Body of pancreas (tissue), 4 donors: ENCODE measurements around the gene LAPTM5.

Experiments
- POLR2A ChIP-seq, 3 donors: fragments of 450-650 bp; IDR thresholded peaks; one replicate each; pipeline ENCODE4 v1.6.1; 2016; ENCODE audit warnings: antibody characterized with exemption in 3 of 3, mild to moderate bottlenecking in 2 of 3
- TF ChIP-seq, protein P1 (sequence below), 7 experiments: fragments of 450-650 bp in 4 of 7; fragments of 200-600 bp in 3 of 7; sonication (generic) in 3 of 7; IDR thresholded peaks; one replicate each; pipeline ENCODE4 v1.5.1; 2016 to 2019; ENCODE audit warnings: antibody characterized with exemption in 7 of 7

DNA sequence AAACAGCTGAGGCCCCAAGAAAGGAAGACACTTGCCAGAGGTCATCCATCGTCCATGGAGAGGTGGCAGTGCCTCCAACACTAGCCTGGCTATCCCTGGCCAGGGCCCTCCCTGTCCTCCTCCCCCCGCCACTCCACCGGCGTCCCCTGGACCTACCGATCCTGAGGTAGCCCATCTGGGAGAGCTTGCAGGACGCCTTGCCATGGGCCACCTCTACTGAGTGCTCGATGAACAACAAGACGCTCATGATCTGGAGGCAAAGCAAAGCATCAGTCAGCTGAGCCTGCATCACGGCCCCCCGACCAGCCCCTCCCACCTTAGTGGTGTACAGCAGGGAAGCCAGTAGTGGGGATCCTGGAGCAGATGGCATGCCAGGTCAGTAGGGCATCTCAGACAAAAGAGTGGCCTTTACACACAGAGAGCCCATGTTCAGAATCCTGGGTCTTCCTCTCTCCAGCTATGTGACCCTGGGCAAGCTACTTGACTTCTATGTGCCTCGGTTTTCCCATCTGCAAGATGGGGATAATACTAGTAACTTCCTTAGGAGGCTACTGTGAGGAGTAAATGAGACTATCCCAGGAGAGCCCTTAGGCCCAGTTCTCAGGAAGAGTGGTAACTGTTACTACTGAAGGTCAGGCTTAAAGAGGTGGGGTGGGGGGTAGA, 15.1 kb downstream of the LAPTM5 start:
- TF ChIP-seq, protein P1, sequence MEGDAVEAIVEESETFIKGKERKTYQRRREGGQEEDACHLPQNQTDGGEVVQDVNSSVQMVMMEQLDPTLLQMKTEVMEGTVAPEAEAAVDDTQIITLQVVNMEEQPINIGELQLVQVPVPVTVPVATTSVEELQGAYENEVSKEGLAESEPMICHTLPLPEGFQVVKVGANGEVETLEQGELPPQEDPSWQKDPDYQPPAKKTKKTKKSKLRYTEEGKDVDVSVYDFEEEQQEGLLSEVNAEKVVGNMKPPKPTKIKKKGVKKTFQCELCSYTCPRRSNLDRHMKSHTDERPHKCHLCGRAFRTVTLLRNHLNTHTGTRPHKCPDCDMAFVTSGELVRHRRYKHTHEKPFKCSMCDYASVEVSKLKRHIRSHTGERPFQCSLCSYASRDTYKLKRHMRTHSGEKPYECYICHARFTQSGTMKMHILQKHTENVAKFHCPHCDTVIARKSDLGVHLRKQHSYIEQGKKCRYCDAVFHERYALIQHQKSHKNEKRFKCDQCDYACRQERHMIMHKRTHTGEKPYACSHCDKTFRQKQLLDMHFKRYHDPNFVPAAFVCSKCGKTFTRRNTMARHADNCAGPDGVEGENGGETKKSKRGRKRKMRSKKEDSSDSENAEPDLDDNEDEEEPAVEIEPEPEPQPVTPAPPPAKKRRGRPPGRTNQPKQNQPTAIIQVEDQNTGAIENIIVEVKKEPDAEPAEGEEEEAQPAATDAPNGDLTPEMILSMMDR (IDR thresholded peaks at IDR 0.05) = no peak
- TF ChIP-seq POLR2A (IDR thresholded peaks at IDR 0.05) = no peak
